SK-N-MC (cell line): ENCODE measurements around the gene DUSP7.

Source experiments
- DNase-seq: peaks from one replicate; pipeline ENCODE4 v3.0.0-alpha.2; 2011; ENCODE audit warnings: low read depth, low spot score
- H3K27ac ChIP-seq: fragments of 200-600 bp; sonication (generic); 2 replicates; pipeline ENCODE4 v1.5.1; 2016; ENCODE audit warnings: mixed run types
- H3K36me3 ChIP-seq: fragments of 200-600 bp; sonication (generic); 2 replicates; pipeline ENCODE4 v1.6.1; 2017; ENCODE audit warnings: antibody characterized with exemption, low read length, mixed read lengths; ENCODE audit not compliant: insufficient read depth
- H3K4me3 ChIP-seq: fragments of 200-600 bp; sonication (generic); 2 replicates; pipeline ENCODE4 v1.5.1; 2016
- H3K9ac ChIP-seq: fragments of 200-600 bp; sonication (generic); 2 replicates; pipeline ENCODE4 v1.8.0; 2017; ENCODE audit warnings: mixed run types, mixed read lengths; ENCODE audit not compliant: insufficient read length
- H3K9me3 ChIP-seq: fragments of 200-600 bp; sonication (generic); 2 replicates; pipeline ENCODE4 v1.6.1; 2017; ENCODE audit warnings: low read depth, mild to moderate bottlenecking, antibody characterized with exemption, low read length, moderate library complexity, mixed read lengths
- EZH2 ChIP-seq: fragments of 200-600 bp; sonication (generic); IDR thresholded peaks from one replicate; pipeline ENCODE4 v1.6.1; 2017; ENCODE audit warnings: antibody characterized with exemption
- FOXP2 ChIP-seq: optimal IDR thresholded peaks from 2 replicates; pipeline ENCODE3; 2011; ENCODE audit warnings: mild to moderate bottlenecking, moderate library complexity; ENCODE audit not compliant: insufficient read depth; ENCODE audit errors: extremely low read length, control extremely low read depth
- POLR2AphosphoS5 ChIP-seq: IDR thresholded peaks from 2 replicates; pipeline ENCODE4 v1.6.1; 2012; ENCODE audit warnings: mild to moderate bottlenecking, low read depth, low read length, borderline replicate concordance

DUSP7 gene

GRCh38 chr3:52067046-52067445 is 10.7 kb upstream of the DUSP7 start:
- no peaks in the 10 kb centered on the region for H3K9me3 ChIP-seq
- DNase-seq: no peak
- H3K4me3 ChIP-seq: no peak overlapping the region
- no peaks in the 10 kb centered on the region for H3K36me3 ChIP-seq
- no peak for TF ChIP-seq FOXP2
- no peak overlapping the region for H3K9ac ChIP-seq
- H3K27ac ChIP-seq: peak overlapping the region; percentile 88

GRCh38 chr3:52065264-52065756 is 8.9 kb upstream of the DUSP7 start:
- Histone ChIP-seq H3K9me3 (no peaks in the 10 kb centered on the region), H3K36me3 (no peaks in the 10 kb centered on the region), H3K9ac (no peak overlapping the region), H3K27ac (no peak overlapping the region), H3K4me3 (no peak overlapping the region)
- no peak for TF ChIP-seq POLR2AphosphoS5
- no peak for TF ChIP-seq FOXP2
- TF ChIP-seq EZH2: no peak
- no peak for DNase-seq

GRCh38 chr3:52064561-52064960 is 8.2 kb upstream of the DUSP7 start:
- TF ChIP-seq FOXP2 (no peak), EZH2 (no peak), POLR2AphosphoS5 (no peak)
- H3K36me3 ChIP-seq: no peaks in the 10 kb centered on the region
- DNase-seq: no peak
- no peak overlapping the region for H3K27ac ChIP-seq
- no peak overlapping the region for H3K4me3 ChIP-seq
- no peak overlapping the region for H3K9ac ChIP-seq
- no peaks in the 10 kb centered on the region for H3K9me3 ChIP-seq

- no peak overlapping the region for H3K27ac ChIP-seq
- no peaks in the 10 kb centered on the region for H3K9me3 ChIP-seq
- TF ChIP-seq FOXP2: no peak
- no peak for TF ChIP-seq POLR2AphosphoS5
- TF ChIP-seq EZH2: no peak
- no peak overlapping the region for H3K9ac ChIP-seq
- DNase-seq: no peak
- no peaks in the 10 kb centered on the region for H3K36me3 ChIP-seq
- no peak overlapping the region for H3K4me3 ChIP-seq
Measured at GRCh38 chr3:52063026-52063723, 6.8 kb upstream of the DUSP7 start.

DNA sequence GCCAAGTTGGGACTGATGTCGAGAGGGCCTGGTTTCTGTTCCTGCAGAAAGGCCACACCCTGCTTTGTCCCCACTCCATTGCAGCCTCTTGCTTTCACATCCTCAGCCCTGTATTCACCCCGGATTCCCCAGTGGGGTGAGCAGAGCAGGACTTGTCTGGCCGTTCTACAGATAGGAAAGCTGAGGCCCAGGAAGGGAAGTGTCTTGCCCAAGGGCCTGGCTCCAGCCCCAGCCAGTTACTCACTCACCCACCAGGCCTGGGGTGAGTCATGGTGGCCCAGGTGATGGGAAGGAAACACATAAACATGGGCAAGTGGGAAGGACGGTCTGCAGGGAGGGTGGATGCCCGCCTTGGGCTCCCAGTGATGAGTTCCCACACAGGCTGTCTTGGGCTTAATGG is 6.1 kb upstream of the DUSP7 start:
- Histone ChIP-seq H3K9me3 (no peaks in the 10 kb centered on the region), H3K9ac (no peak overlapping the region), H3K27ac (no peak overlapping the region), H3K4me3 (no peak overlapping the region), H3K36me3 (no peaks in the 10 kb centered on the region)
- TF ChIP-seq EZH2 (no peak), FOXP2 (no peak), POLR2AphosphoS5 (no peak)
- no peak for DNase-seq

DNA sequence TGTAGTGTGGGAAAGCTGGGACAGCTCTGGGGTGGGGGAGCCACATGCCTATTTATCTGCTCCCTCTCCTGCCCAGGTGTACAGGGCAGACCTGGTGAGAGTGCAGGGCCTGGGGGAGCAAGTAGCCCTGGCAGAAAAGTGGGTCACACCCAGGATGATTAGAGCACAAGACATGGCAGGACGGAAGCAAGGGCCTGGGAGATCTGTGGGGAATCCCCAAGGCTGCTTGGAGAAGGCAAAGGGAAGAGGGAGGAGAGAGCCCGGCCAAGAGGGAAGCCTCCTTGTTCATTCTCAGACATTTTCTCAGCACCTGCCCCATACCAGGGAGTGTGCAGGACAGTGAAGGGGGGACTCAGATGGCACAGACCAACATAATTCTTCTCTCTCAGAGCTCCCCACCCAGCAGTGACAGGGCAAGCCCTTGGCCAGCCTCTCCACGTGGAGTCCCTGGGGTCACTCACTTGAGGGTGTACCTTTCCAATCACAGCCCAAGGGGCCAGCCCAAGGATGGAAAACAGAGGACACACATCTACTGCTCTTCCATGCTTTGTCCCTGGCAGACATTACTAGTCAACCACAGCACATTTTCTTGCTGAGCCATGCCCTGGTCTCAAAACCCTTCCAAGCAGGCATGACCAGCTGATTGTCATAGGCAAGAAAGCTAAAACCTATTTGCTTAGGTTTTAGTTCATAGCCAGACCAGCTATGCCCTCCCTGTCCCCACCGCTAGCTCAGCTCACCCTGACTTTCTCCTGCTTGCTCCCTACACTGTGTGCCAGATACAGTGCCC is 4.9 kb upstream of the DUSP7 start:
- no peak for TF ChIP-seq EZH2
- no peak for TF ChIP-seq POLR2AphosphoS5
- TF ChIP-seq FOXP2: no peak
- Histone ChIP-seq H3K27ac (no peak overlapping the region), H3K9me3 (no peaks in the 10 kb centered on the region), H3K9ac (no peak overlapping the region), H3K36me3 (no peaks in the 10 kb centered on the region), H3K4me3 (no peak overlapping the region)
- no peak for DNase-seq

GRCh38 chr3:52059781-52060180 is 3.4 kb upstream of the DUSP7 start:
- no peak for TF ChIP-seq POLR2AphosphoS5
- no peak for TF ChIP-seq FOXP2
- no peak for TF ChIP-seq EZH2
- H3K4me3 ChIP-seq: no peak overlapping the region
- H3K27ac ChIP-seq: no peak overlapping the region
- DNase-seq: no peak
- no peaks in the 10 kb centered on the region for H3K36me3 ChIP-seq
- H3K9me3 ChIP-seq: no peaks in the 10 kb centered on the region
- no peak overlapping the region for H3K9ac ChIP-seq

DNA sequence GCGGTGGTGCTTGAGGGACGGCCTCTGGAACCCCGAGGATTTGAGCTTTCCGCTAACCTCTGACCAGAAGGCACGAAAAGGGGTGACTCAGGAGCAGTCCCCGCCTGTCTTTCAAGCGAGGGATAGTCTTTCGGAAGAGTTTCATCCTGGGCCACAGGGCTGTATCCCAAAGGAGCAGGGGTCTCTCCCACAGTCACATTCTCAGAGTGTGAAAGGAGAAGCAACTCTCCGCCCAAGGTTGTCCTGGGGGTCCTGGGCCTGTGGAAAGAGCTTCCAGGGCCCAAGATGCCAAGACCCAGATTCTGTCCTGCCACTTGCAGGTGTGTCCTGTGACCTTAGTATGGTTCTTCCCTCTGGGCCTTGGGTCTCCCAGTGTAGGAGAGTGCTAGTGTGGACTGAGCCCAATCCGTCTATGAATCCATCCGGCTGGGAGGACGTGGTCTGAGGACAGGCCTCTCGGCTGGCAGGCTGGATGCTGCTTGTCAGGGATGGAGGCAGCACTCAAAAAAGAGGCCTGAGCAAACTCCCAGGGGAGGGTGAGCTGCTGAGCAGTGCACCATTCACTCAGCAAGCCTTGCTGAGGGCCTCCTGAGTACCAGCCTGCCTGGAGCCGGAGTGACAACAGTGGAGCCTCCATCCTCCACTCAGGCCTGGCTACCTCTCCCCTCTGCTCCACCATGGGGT is 1.6 kb upstream of the DUSP7 start:
- peak overlapping the region; percentile 62 for H3K4me3 ChIP-seq
- no peak overlapping the region for H3K9ac ChIP-seq
- peaks cover 9% of the 10 kb centered on the region; the same call in 1 of the 2 replicates for H3K36me3 ChIP-seq
- TF ChIP-seq EZH2: no peak
- TF ChIP-seq FOXP2: no peak
- TF ChIP-seq POLR2AphosphoS5: no peak
- no peak overlapping the region for H3K27ac ChIP-seq
- DNase-seq: no peak
- H3K9me3 ChIP-seq: no peaks in the 10 kb centered on the region
